NCI-H2196 (cell line): Measurements from ENCODE around the gene METTL9.
A peak's percentile ranks its signal among the peaks of the same experiment; 100 is the strongest.
"Not testable (repeated sequence)": the region's sequence is repeated elsewhere in the genome, so short reads cannot be mapped to it uniquely, and the experiment has no call there.

Experiments used
- DNase-seq: peaks from one replicate; lab custom pipeline; 2025; ENCODE audit not compliant: unreplicated experiment; lab: John Stamatoyannopoulos, UW

The METTL9 gene

GRCh38 chr16:21656795-21657768, 57.7 kb downstream of the METTL9 start:
- DNase-seq: peak; percentile 53

- DNase-seq: no peak
Measured at GRCh38 chr16:21659124-21659523, 59.7 kb downstream of the METTL9 start.

GRCh38 chr16:21663889-21664647, 64.7 kb downstream of the METTL9 start, which contains the start of gene OTOA:
OTOA (plus strand) TSS chr16:21663968; CDS start chr16:21678515, 14,547 bp downstream.
- DNase-seq: no peak

GRCh38 chr16:21664801-21665492, 65.6 kb downstream of the METTL9 start:
- DNase-seq: no peak

- DNase-seq: no peak
Measured at GRCh38 chr16:21666772-21667171, 67.4 kb downstream of the METTL9 start.

GRCh38 chr16:21667575-21667974, 68.2 kb downstream of the METTL9 start:
- no peak for DNase-seq

GRCh38 chr16:21673469-21673868, 74.1 kb downstream of the METTL9 start:
- DNase-seq: no peak

- DNase-seq: not testable (repeated sequence)
Measured at GRCh38 chr16:21674456-21674855, 75.1 kb downstream of the METTL9 start.

- not testable (repeated sequence) for DNase-seq
Measured at GRCh38 chr16:21680714-21681113, 81.3 kb downstream of the METTL9 start.

- no peak for DNase-seq
Measured at GRCh38 chr16:21683184-21683583, 83.8 kb downstream of the METTL9 start.

GRCh38 chr16:21684199-21684598, 84.8 kb downstream of the METTL9 start:
- peak; percentile 51 for DNase-seq

GRCh38 chr16:21685034-21685455, 85.7 kb downstream of the METTL9 start:
- no peak for DNase-seq

GRCh38 chr16:21689107-21689506, 89.7 kb downstream of the METTL9 start:
- DNase-seq: no peak

GRCh38 chr16:21690967-21691366, 91.6 kb downstream of the METTL9 start:
- not testable (repeated sequence) for DNase-seq

- DNase-seq: no peak
Measured at GRCh38 chr16:21694609-21695008, 95.2 kb downstream of the METTL9 start.

- DNase-seq: no peak
Measured at GRCh38 chr16:21697032-21697431, 97.7 kb downstream of the METTL9 start.

GRCh38 chr16:21698169-21699032, 99.0 kb downstream of the METTL9 start:
- DNase-seq: no peak

GRCh38 chr16:21701271-21701670, 101.9 kb downstream of the METTL9 start:
- no peak for DNase-seq

- no peak for DNase-seq
Measured at GRCh38 chr16:21702276-21702675, 102.9 kb downstream of the METTL9 start.

GRCh38 chr16:21703156-21703555, 103.8 kb downstream of the METTL9 start:
- no peak for DNase-seq
